Loucy (cell line): ENCODE measurements around the gene ZBTB21.

ENCODE experiments used
- CTCF ChIP-seq: fragments of 200-600 bp; sonication (generic); conservative IDR thresholded peaks from 2 replicates; pipeline ENCODE4 v1.5.1; 2014; ENCODE audit warnings: mild to moderate bottlenecking, antibody characterized with exemption, low read length
- EZH2phosphoT487 ChIP-seq: fragments of 200-600 bp; IDR thresholded peaks from 2 replicates; pipeline ENCODE4 v1.6.1; 2018; ENCODE audit warnings: antibody characterized with exemption, mild to moderate bottlenecking, moderate library complexity, borderline replicate concordance

- TF ChIP-seq CTCF (no peak), EZH2phosphoT487 (no peak)
These were observed 42.5 kb downstream of the ZBTB21 start for GRCh38 chr21:41967708-41968107.
